ENCODE results near the gene KASH5. TPM values are rescaled to one million over a fixed set of nuclear protein-coding genes. Genes with fewer than 3 reads are reported as not detected.

Gene KASH5
- total RNA-seq, 1 donor from 2014 or later, result not detected

DNA sequence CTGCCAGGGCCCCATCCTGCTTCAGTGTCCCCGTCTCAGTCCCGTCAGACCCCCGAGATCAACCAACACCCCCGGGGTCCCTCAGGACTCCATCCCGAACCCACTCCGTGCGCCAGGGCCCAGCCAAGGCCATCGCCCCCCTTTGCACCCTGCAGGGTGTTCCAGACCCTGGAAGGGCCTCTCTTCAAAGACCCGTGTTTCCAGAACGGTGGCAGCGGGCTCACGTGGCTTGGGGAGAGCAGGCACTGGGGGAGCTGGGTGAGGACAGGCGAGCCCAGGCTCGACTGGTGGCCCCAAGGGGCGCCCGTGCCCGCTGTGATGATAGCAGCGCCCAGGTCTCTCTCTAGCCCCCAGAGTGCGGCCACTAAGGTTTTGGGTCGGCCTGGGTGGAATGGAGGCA is 1.4 kb downstream of the KASH5 start:
- TF ChIP-seq, protein P1, sequence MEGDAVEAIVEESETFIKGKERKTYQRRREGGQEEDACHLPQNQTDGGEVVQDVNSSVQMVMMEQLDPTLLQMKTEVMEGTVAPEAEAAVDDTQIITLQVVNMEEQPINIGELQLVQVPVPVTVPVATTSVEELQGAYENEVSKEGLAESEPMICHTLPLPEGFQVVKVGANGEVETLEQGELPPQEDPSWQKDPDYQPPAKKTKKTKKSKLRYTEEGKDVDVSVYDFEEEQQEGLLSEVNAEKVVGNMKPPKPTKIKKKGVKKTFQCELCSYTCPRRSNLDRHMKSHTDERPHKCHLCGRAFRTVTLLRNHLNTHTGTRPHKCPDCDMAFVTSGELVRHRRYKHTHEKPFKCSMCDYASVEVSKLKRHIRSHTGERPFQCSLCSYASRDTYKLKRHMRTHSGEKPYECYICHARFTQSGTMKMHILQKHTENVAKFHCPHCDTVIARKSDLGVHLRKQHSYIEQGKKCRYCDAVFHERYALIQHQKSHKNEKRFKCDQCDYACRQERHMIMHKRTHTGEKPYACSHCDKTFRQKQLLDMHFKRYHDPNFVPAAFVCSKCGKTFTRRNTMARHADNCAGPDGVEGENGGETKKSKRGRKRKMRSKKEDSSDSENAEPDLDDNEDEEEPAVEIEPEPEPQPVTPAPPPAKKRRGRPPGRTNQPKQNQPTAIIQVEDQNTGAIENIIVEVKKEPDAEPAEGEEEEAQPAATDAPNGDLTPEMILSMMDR (IDR thresholded peaks at IDR 0.05), result no peak
- no peak overlapping the region for H3K4me3 Mint-ChIP-seq (ENCODE audit: unreplicated experiment)
- DNase-seq (ENCODE audit: low spot score), result no peak
- H3K4me1 Mint-ChIP-seq (ENCODE audit: low read depth), result no peaks in the 10 kb centered on the region
- peaks cover 22% of the 10 kb centered on the region for H3K27me3 Mint-ChIP-seq (ENCODE audit: low read depth)
- H3K36me3 Mint-ChIP-seq (ENCODE audit: low read depth), result no peaks in the 10 kb centered on the region
- H3K9me3 Mint-ChIP-seq (ENCODE audit: low read depth), result no peaks in the 10 kb centered on the region
- H3K27ac Mint-ChIP-seq (ENCODE audit: unreplicated experiment), result no peak overlapping the region

DNA sequence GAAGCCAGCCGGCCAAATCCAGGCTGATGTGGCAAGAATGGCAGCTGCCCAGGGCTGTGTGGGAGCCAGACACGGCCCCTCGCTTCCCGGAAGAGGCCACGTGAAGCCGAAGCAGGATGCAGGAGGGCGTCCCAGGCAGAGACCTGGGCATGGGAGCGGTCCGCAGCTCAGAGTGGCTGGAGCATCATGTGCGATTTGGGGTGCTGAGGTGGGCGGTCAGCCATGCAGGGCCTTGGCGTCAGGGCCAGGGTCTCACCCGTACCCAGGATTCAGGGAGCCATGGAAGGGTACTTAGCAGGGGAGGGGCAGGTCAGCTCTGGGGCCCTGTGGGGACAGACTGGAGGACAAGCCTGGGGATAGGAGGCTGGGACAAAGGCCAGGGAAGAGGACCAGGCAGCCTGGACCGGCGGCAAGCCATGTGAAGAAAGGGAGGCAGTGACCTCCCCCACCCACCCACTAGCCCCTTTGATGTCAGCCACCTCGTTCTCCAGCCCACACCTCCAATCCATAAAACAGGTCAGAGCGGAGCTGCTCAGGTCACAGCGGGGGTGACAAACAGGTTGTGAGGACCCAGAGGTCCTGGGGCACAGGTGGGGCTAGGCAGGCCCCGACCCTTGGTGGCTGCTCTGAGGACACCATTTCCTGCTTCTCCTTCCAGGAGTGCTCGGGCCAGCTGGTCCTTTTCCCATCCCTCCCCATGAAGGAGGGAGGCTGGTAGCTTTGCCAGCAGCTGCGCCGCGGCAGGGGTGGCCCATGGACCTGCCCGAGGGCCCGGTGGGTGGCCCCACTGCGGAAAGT is 2.3 kb downstream of the KASH5 start:
- Mint-ChIP-seq H3K27ac (ENCODE audit: unreplicated experiment) (no peak overlapping the region), H3K36me3 (ENCODE audit: low read depth) (no peaks in the 10 kb centered on the region), H3K27me3 (ENCODE audit: low read depth) (peaks cover 24% of the 10 kb centered on the region), H3K4me3 (ENCODE audit: unreplicated experiment) (no peak overlapping the region), H3K9me3 (ENCODE audit: low read depth) (no peaks in the 10 kb centered on the region), H3K4me1 (ENCODE audit: low read depth) (no peaks in the 10 kb centered on the region)
- peak; percentile 85 for DNase-seq (ENCODE audit: low spot score)
- TF ChIP-seq, protein P1 (IDR thresholded peaks at IDR 0.05), result no peak

DNA sequence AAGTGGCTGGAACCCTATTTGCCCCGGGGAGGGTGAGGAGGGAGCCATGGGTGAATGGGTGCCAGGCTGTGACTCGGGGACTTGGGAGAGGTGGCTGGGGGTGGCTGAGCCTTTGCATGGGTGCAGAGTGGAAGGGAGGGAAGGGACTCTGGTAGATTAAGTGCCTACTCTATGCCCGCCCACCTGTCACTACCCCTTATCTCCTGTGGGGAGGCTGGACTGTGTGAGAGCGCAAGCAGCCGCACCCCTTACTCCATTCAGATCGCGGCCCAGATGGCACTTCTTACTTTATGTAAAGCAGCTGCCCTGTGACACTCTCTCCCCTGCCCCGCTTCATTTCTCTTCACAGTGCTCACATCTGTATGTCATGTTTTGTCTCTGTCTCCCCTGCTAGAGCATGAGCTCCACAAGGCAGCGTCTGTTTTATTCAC is 2.9 kb downstream of the KASH5 start:
- TF ChIP-seq, protein P1 (IDR thresholded peaks at IDR 0.05), result no peak
- Mint-ChIP-seq H3K27ac (ENCODE audit: unreplicated experiment) (no peak overlapping the region), H3K4me3 (ENCODE audit: unreplicated experiment) (no peak overlapping the region), H3K27me3 (ENCODE audit: low read depth) (peaks cover 24% of the 10 kb centered on the region), H3K4me1 (ENCODE audit: low read depth) (no peaks in the 10 kb centered on the region), H3K36me3 (ENCODE audit: low read depth) (no peaks in the 10 kb centered on the region), H3K9me3 (ENCODE audit: low read depth) (no peaks in the 10 kb centered on the region)
- DNase-seq (ENCODE audit: low spot score), result no peak

DNA sequence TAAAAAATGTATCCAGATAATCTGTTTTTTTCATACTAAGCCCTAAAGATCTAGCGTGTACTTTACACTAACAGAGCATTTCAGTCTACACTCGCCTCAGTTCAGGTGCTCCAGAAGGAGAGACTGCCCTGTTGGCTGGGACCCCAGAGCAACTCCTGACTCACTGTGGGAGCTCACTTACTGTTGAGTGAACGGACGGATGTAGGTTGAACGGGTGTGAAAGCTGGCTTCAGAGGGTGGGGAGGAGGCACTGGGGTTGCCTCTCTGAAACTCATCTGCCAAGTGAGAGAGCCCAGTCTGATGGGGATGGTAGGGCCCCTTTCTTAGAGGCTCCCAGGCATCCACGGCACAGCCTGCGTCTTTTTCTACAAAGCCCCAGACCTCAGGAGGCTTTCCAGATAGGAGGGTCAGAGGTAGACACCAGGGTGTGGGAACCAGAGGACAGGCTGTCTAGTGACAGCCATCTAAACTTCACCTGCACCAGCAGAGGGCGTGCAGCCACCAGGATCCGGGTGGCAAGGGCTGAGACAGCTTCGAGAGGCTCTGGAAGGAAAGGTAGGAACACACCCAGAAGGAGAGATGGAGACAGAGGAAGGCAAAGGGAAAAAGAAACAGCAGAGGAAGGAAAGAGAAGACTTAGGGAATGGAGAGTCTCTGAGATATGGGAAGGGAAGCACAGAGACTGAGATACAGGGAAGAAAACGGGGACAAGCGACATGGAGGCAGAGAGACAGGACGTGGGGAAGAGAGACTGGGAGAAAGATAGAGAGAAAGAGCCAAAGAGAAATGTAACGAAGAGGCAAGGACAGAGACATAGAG is 3.7 kb downstream of the KASH5 start:
- H3K9me3 Mint-ChIP-seq (ENCODE audit: low read depth), result no peaks in the 10 kb centered on the region
- no peak overlapping the region for H3K27ac Mint-ChIP-seq (ENCODE audit: unreplicated experiment)
- H3K4me1 Mint-ChIP-seq (ENCODE audit: low read depth), result no peaks in the 10 kb centered on the region
- H3K36me3 Mint-ChIP-seq (ENCODE audit: low read depth), result no peaks in the 10 kb centered on the region
- TF ChIP-seq, protein P1 (IDR thresholded peaks at IDR 0.05), result peak; percentile 96
- DNase-seq (ENCODE audit: low spot score), result no peak
- H3K4me3 Mint-ChIP-seq (ENCODE audit: unreplicated experiment), result no peak overlapping the region
- H3K27me3 Mint-ChIP-seq (ENCODE audit: low read depth), result peaks cover 24% of the 10 kb centered on the region

DNA sequence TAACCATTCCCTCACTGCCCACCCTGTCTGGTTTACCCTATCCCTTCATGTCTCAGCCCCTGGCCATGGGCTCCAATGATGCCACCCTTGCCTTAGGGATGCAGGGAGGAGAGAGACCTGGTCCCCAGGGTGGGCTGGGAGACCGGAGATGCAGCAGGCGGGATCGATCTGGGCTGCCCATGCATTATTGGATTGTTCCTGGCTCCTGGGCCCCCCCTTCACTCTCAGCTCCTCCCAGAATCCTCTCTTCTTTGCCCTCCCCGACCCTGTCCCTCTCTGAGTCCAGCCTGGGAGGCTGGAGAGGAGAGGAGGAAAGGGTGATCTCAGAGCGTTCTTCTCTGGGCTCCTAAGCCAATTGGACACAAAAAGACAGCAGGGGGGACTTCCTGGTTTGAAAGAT is 5.8 kb downstream of the KASH5 start:
- Mint-ChIP-seq H3K27me3 (ENCODE audit: low read depth) (peaks cover 23% of the 10 kb centered on the region), H3K27ac (ENCODE audit: unreplicated experiment) (no peak overlapping the region), H3K4me1 (ENCODE audit: low read depth) (no peaks in the 10 kb centered on the region), H3K4me3 (ENCODE audit: unreplicated experiment) (no peak overlapping the region), H3K9me3 (ENCODE audit: low read depth) (no peaks in the 10 kb centered on the region), H3K36me3 (ENCODE audit: low read depth) (no peaks in the 10 kb centered on the region)
- DNase-seq (ENCODE audit: low spot score), result no peak
- TF ChIP-seq, protein P1 (IDR thresholded peaks at IDR 0.05), result no peak

Measured in chondrocyte (in vitro differentiated cells).